RKO (cell line): ENCODE data around the gene ZNF292.
"Not testable (repeated sequence)": the region's sequence is repeated elsewhere in the genome, so short reads cannot be mapped to it uniquely, and the experiment has no call there.

Experiments
- DNase-seq: peaks from one replicate; pipeline ENCODE4 v3.0.0-alpha.2; 2016; ENCODE audit warnings: low spot score

ZNF292 gene

GRCh38 chr6:87164004-87164403, 8.6 kb downstream of the ZNF292 start:
- DNase-seq: no peak

GRCh38 chr6:87164506-87164905, 9.1 kb downstream of the ZNF292 start:
- DNase-seq: no peak

GRCh38 chr6:87165185-87165584, 9.8 kb downstream of the ZNF292 start:
- no peak for DNase-seq

GRCh38 chr6:87171938-87172633, 16.7 kb downstream of the ZNF292 start:
- no peak for DNase-seq

GRCh38 chr6:87174078-87174579, 18.8 kb downstream of the ZNF292 start:
- no peak for DNase-seq

GRCh38 chr6:87176493-87176892, 21.1 kb downstream of the ZNF292 start:
- no peak for DNase-seq

- DNase-seq: no peak
Observed at GRCh38 chr6:87180105-87180728, 24.9 kb downstream of the ZNF292 start.

- no peak for DNase-seq
Observed at GRCh38 chr6:87181903-87182302, 26.5 kb downstream of the ZNF292 start.

- no peak for DNase-seq
Observed at GRCh38 chr6:87182321-87182720, 27.0 kb downstream of the ZNF292 start.

GRCh38 chr6:87182940-87183339, 27.6 kb downstream of the ZNF292 start:
- no peak for DNase-seq

GRCh38 chr6:87183687-87184086, 28.3 kb downstream of the ZNF292 start:
- DNase-seq: peak; percentile 64

- DNase-seq: no peak
Observed at GRCh38 chr6:87184762-87185250, 29.4 kb downstream of the ZNF292 start.

GRCh38 chr6:87196275-87196842, 41.0 kb downstream of the ZNF292 start:
- peak; percentile 5 for DNase-seq

GRCh38 chr6:87197547-87197946, 42.2 kb downstream of the ZNF292 start:
- DNase-seq: no peak

- DNase-seq: not testable (repeated sequence)
Observed at GRCh38 chr6:87198022-87198810, 42.9 kb downstream of the ZNF292 start.

GRCh38 chr6:87199787-87200186, 44.4 kb downstream of the ZNF292 start:
- DNase-seq: no peak

GRCh38 chr6:87200469-87201175, 45.3 kb downstream of the ZNF292 start:
- no peak for DNase-seq

- no peak for DNase-seq
Observed at GRCh38 chr6:87203448-87204023, 48.2 kb downstream of the ZNF292 start.

GRCh38 chr6:87209812-87210211, 54.4 kb downstream of the ZNF292 start:
- no peak for DNase-seq

GRCh38 chr6:87210979-87211378, 55.6 kb downstream of the ZNF292 start:
- no peak for DNase-seq

- DNase-seq: no peak
Observed at GRCh38 chr6:87212596-87212995, 57.2 kb downstream of the ZNF292 start.
